B cell (primary cell): Measurements from ENCODE around the gene ZDHHC19. TPM values are rescaled to one million over a fixed set of nuclear protein-coding genes. Genes with fewer than 3 reads are reported as not detected.

Experiments
- ATAC-seq: fragments of 200-7000 bp; cut with Tn5 transposase; one replicate; pipeline ENCODE4 v1.10.0; 2021; ENCODE audit warnings: low read depth, mild to moderate bottlenecking, moderate number of reproducible peaks, moderate library complexity
- CTCF ChIA-PET: fragments of 350-600 bp; sonication (Branson Sonifier 250); formaldehyde crosslinking; loops from one replicate; lab custom pipeline; 2021; ENCODE audit warnings: antibody characterized with exemption, inconsistent platforms; lab: Charles Lee
- POLR2A ChIA-PET: fragments of 350-600 bp; sonication (Branson Sonifier 250); formaldehyde crosslinking; loops from one replicate; lab custom pipeline; 2021; ENCODE audit warnings: antibody characterized with exemption; lab: Charles Lee
- DNase-seq: peaks from one replicate; pipeline ENCODE4 v3.0.0; 2013
- H2AFZ ChIP-seq: 2 replicates; pipeline ENCODE4 v1.6.1; 2012; ENCODE audit warnings: mild to moderate bottlenecking, low read depth, low read length; ENCODE audit not compliant: insufficient read depth, poor library complexity, severe bottlenecking
- H3K27ac ChIP-seq, 2 donors: 1 replicate in 1 of 2; 2 replicates in 1 of 2; pipeline ENCODE4 v1.5.1; 2012 to 2013; ENCODE audit warnings: low read length in 2 of 2, mild to moderate bottlenecking in 2 of 2, moderate library complexity in 1 of 2
- H3K27me3 ChIP-seq, 4 experiments: fragments of 200-600 bp in 1 of 4; sonication (generic) in 1 of 4; replicated peaks in 1 of 4; 1 replicate in 2 of 4; 2 replicates in 2 of 4; pipeline versions ENCODE4 v1.6.1 to v1.7.0; 2013 to 2016; ENCODE audit warnings: low read length in 3 of 4, mild to moderate bottlenecking in 2 of 4, mixed read lengths in 1 of 4, moderate library complexity in 1 of 4; ENCODE audit not compliant: insufficient read depth in 4 of 4, control insufficient read depth in 3 of 4; ENCODE audit errors: control extremely low read depth in 1 of 4
- H3K36me3 ChIP-seq, 2 experiments: replicated peaks in 1 of 2; 1 replicate in 1 of 2; 2 replicates in 1 of 2; pipeline versions ENCODE4 v1.6.1 to v1.7.1; 2013; ENCODE audit warnings: low read length in 1 of 2; ENCODE audit not compliant: insufficient read depth in 2 of 2, control insufficient read depth in 1 of 2; ENCODE audit errors: control extremely low read depth in 1 of 2, extremely low read depth in 1 of 2
- H3K4me1 ChIP-seq, 2 donors: fragments of 200-600 bp in 1 of 2; sonication (generic) in 1 of 2; 1 replicate in 1 of 2; 2 replicates in 1 of 2; pipeline versions ENCODE4 v1.5.1 to v1.6.1; 2013 to 2017; ENCODE audit warnings: low read length in 2 of 2; ENCODE audit not compliant: control insufficient read depth in 2 of 2, insufficient read depth in 2 of 2
- H3K4me2 ChIP-seq: replicated peaks from 2 replicates; pipeline ENCODE3; 2012; ENCODE audit warnings: mild to moderate bottlenecking, low read depth, low read length; ENCODE audit not compliant: poor library complexity, severe bottlenecking
- H3K4me3 ChIP-seq, 5 experiments: fragments of 200-600 bp in 1 of 5; sonication (generic) in 1 of 5; 1 replicate in 3 of 5; 2 replicates in 2 of 5; pipeline versions ENCODE4 v1.5.1 to v1.7.0; 2011 to 2016; ENCODE audit warnings: low read length in 4 of 5, mild to moderate bottlenecking in 4 of 5, low read depth in 2 of 5, control low read depth in 1 of 5, moderate library complexity in 1 of 5; ENCODE audit not compliant: insufficient read depth in 1 of 5; ENCODE audit errors: control extremely low read depth in 1 of 5, extremely low read depth in 1 of 5
- H3K79me2 ChIP-seq: fragments of 200-600 bp; sonication (generic); one replicate; pipeline ENCODE4 v1.6.0; 2016; ENCODE audit warnings: low read length; ENCODE audit not compliant: control insufficient read depth, insufficient read depth
- H3K9ac ChIP-seq: fragments of 200-600 bp; sonication (generic); 2 replicates; pipeline ENCODE4 v1.6.1; 2017; ENCODE audit warnings: mild to moderate bottlenecking, low read length, moderate library complexity
- H3K9me3 ChIP-seq, 3 donors: one replicate each; pipeline versions ENCODE4 v1.6.1 to v1.7.1; 2013; ENCODE audit warnings: low read length in 2 of 3; ENCODE audit not compliant: control insufficient read depth in 2 of 3, insufficient read depth in 1 of 3; ENCODE audit errors: control extremely low read depth in 1 of 3
- H4K20me1 ChIP-seq: 2 replicates; pipeline ENCODE4 v1.6.0; 2012; ENCODE audit warnings: mild to moderate bottlenecking, low read length; ENCODE audit not compliant: insufficient read depth, control insufficient read depth, poor library complexity, severe bottlenecking
- H3K27ac Mint-ChIP-seq: one replicate; pipeline ENCODE4 v1.8.0; 2021; ENCODE audit warnings: mixed read lengths
- H3K27me3 Mint-ChIP-seq: one replicate; pipeline ENCODE4 v1.8.0; 2021; ENCODE audit warnings: mixed read lengths
- H3K4me1 Mint-ChIP-seq: one replicate; pipeline ENCODE4 v1.8.0; 2021; ENCODE audit warnings: mixed read lengths
- H3K4me3 Mint-ChIP-seq: one replicate; pipeline ENCODE4 v1.8.0; 2021; ENCODE audit warnings: mixed read lengths
- H3K9me3 Mint-ChIP-seq: one replicate; pipeline ENCODE4 v1.8.0; 2022; ENCODE audit warnings: mixed read lengths; ENCODE audit not compliant: insufficient read depth
- CTCF ChIP-seq: fragments of 200-600 bp; IDR thresholded peaks from one replicate; pipeline ENCODE4 v1.8.0; 2022; ENCODE audit warnings: antibody characterized with exemption, mild to moderate bottlenecking
- EZH2 ChIP-seq: IDR thresholded peaks from 2 replicates; pipeline ENCODE4 v1.6.1; 2012; ENCODE audit warnings: borderline replicate concordance, low read depth, mild to moderate bottlenecking, moderate library complexity, low read length; ENCODE audit not compliant: insufficient read depth, poor library complexity, severe bottlenecking
- WGBS: methylation state at CpG from one replicate; pipeline ENCODE4 v1.1.5; 2013; ENCODE audit warnings: missing lambda C conversion rate; ENCODE audit not compliant: insufficient coverage; 5-methylcytosine and 5-hydroxymethylcytosine counted together
- intact Hi-C: fragments of 100-400 bp; cut with micrococcal nuclease; formaldehyde crosslinking; loops from one replicate; pipeline ENCODE4 v1.10.0; 2022
- polyA plus RNA-seq: library from polyadenylated mRNA; depleted of rRNA; stranded (reverse); fragments of >200 nt; gene quantifications from 2 replicates; pipeline ENCODE4 v1.2.3, GENCODE V29; 2012
- total RNA-seq, 2 donors: library from RNA; stranded (reverse); fragments of 120-200 nt in 1 of 2; gene quantifications; 1 replicate in 1 of 2; 2 replicates in 1 of 2; pipeline versions ENCODE4 v1.2.3 to v1.2.4, GENCODE V29; 2013 to 2022

Gene ZDHHC19
- total and polyA plus RNA-seq, 2 donors (not counting 1 experiment from before 2014, with no cell fraction given): 0.91 to 6.0 TPM

- Histone ChIP-seq H3K4me2 (no peak overlapping the region), H4K20me1 (no peaks in the 10 kb centered on the region), H2AFZ (no peak overlapping the region), H3K9me3 (no peaks in the 10 kb centered on the region), H3K4me3 (no peak overlapping the region), H3K36me3 (no peaks in the 10 kb centered on the region), H3K4me1 (no peaks in the 10 kb centered on the region), H3K27ac (no peak overlapping the region), H3K79me2 (no peaks in the 10 kb centered on the region), H3K9ac (no peak overlapping the region), H3K27me3 (no peaks in the 10 kb centered on the region)
- DNase-seq: no peak
- Mint-ChIP-seq H3K27ac (no peak overlapping the region), H3K4me1 (no peaks in the 10 kb centered on the region), H3K4me3 (no peak overlapping the region), H3K9me3 (no peaks in the 10 kb centered on the region), H3K27me3 (no peaks in the 10 kb centered on the region)
- intact Hi-C loops: no loop called here
- TF ChIP-seq CTCF: no peak
- TF ChIP-seq EZH2: no peak
- ChIA-PET POLR2A (no interaction called here), CTCF (interaction anchor here (0.6 kb wide), 1 partner anchor 156 kb away, joined by 3 read pairs; no protein-coding TSS in a partner anchor)
- WGBS: 92% methylated on average over 15 of the region's 15 CpGs
- ATAC-seq: no peak
These were observed 14.7 kb upstream of the ZDHHC19 start for GRCh38 chr3:196225763-196226364.

- no peak for TF ChIP-seq EZH2
- no peak for TF ChIP-seq CTCF
- POLR2A ChIA-PET: interaction anchor here (0.6 kb wide), 1 partner anchor 198 kb away, joined by 3 read pairs; no protein-coding TSS in a partner anchor
- Histone ChIP-seq H3K9me3 (no peaks in the 10 kb centered on the region), H4K20me1 (no peaks in the 10 kb centered on the region), H3K9ac (no peak overlapping the region), H2AFZ (no peak overlapping the region), H3K4me2 (no peak overlapping the region), H3K4me3 (no peak overlapping the region), H3K27ac (no peak overlapping the region), H3K79me2 (no peaks in the 10 kb centered on the region), H3K36me3 (no peaks in the 10 kb centered on the region), H3K27me3 (no peaks in the 10 kb centered on the region), H3K4me1 (no peaks in the 10 kb centered on the region)
- Mint-ChIP-seq H3K27me3 (no peaks in the 10 kb centered on the region), H3K4me1 (peaks cover under 1% of the 10 kb centered on the region), H3K9me3 (no peaks in the 10 kb centered on the region), H3K27ac (no peak overlapping the region), H3K4me3 (no peak overlapping the region)
- ATAC-seq (no peak), DNase-seq (no peak)
- intact Hi-C loops: no loop called here
- WGBS: 93% methylated on average over 10 of the region's 10 CpGs
- CTCF ChIA-PET: interaction anchor here (0.6 kb wide), 1 partner anchor 155 kb away, joined by 3 read pairs; no protein-coding TSS in a partner anchor
These were observed 13.9 kb upstream of the ZDHHC19 start for GRCh38 chr3:196225086-196225485.
